Inflammatory macrophage treated with lipopolysaccharide for 4 hours (primary cell): Measurements from ENCODE around the gene TAF3.

Source experiments
- DNase-seq: peaks from one replicate; pipeline ENCODE4 v3.0.0-alpha.2; 2020

Gene TAF3

DNA sequence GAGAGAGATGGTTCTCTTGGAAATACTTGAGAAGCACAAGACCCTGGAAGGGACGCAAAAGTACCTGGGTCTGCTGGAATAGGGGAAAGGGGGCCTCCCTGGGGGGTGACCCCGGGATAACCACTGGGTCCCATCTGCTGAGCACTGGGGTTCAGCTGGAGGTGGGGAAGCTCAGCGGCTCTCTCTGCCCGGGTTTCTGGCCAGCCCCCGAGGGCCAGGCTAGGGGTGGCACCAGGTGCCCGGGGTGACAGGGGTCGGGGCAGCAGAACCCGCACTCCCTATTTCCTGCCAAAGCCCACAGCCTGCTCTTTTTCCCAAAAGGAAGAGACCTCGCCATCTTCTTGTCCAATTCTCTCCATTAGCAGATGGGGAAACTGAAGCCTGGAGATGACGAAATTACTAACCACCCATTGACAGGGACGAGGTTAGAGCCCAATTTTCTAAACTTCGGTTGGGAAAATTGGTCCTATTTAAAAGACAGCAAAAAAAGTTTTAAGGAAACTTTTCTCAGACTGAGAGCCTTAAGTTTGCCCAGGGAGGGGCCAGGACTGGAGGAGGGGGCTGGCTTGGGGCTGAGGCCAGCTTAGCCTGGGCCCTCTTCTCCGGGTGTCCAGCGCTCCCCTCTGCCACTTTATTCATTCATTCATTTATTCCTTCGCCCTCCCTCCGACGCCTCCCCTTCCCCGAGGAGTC lies 218.3 kb downstream of the TAF3 start:
- DNase-seq = no peak

DNA sequence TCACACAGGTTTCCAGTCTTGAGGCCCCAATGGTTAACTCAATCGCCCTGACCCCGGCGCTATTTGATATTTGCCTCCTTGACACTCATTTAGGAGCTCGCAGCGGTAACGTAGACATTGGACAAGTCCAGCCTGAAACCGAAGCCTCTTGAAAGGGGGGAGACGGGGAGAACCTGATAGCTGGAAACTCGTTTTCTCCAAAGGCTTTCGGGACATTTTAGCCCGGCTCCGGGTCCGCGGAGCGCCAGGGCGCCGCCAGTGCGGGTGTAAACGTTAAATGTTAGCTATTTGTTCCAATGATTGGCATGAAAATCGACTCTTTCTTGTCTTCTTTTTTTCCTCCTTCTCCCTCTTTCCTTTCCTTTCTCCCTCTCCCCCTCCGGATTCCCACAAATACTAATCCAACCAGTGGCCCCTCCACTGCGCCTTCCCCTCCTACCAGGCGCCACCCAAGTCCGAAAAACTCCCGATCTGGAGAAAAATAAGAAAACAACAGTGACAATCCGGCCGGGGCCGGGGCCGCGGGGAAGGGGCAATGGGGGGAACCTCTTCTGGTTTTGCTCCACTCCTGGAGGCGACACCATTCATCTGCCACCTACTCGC lies 219.0 kb downstream of the TAF3 start:
- DNase-seq = no peak

DNA sequence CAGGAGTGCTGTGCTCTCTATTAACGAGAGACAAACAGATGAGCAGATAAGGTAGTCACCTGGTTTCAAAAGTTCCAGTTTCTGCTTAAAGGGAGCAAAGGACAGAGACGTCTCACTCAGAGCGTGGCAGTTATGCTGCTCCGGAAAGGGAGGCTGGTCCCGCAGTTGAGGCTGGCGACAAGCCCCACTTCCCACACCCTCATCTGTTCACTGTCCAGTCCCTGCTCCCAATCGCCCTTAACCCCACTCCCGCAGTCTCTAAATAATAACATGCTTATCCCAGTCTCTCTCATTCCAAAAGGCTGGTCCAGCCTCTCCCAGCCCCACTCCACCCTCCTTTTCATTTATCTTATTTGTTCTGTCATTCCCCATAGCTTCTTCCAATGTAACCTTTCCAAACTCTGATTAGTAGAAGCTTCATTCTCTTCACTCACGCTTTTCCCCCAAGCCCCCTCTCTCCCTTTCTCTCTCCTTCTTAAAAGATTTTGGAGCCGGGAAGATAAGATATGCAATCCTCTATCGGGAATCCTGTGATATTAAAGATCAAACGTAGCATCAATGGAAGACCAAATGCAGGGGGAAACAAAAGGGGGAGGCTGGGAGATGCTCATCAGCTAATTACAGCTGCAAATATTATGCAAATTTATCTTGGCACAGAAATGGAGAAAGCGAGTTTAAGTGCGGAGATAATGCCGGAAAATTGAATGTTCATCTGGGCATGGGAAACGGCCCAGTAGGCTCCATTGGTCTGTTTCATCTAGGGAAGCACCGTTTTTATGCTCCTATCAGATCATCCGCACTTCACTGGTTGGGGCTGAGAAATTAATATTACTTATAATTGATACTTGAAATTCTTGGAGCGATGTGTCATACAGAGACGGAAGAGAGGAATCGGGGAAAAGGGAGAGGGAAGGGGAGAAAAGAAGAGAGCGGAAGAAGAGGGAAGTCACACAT lies 219.9 kb downstream of the TAF3 start:
- DNase-seq = no peak

DNA sequence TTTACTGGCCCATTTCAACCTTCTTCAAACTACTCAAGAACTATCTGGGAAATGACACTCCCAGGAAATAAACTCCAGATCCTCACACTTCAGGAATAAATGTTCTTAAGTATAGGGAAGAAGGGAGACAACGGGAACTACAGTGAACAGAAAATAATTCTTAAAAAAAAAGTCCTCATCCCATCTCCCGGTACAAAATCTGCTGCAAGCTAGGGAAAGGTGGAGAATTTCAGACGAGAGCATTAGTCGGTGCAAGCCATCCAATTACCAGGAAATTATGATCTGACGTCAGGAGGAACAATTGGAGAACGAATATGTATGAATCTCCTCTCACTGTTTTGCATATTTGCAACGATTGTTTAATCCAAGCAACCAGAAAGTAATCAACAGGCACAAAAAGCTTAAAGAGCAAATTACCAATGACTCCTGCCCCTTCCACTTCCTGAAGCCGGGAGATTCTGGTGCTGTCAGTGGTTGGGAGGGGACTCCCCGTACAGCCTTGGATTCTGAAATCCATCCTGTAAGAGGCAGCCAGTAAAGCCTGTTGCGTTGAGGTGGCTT lies 221.1 kb downstream of the TAF3 start:
- no peak for DNase-seq

DNA sequence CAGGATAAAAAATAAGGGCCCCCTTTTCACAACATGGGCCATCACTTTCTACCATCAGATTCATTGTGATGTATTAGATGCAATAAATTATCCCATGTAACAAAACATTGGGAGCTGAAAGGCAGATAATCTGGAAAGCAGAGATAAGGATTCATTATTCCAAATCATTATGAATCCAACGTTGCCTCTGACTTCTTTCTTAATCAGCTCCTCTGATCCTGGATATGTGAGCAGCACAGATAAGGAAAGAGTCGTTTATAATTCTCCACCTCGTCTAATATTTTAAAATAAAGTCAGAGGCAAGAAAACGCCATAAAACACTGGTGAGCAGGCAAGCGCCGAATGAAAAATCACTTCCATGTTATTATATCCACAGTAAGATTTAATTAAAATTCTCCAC lies 222.3 kb downstream of the TAF3 start:
- DNase-seq = no peak

DNA sequence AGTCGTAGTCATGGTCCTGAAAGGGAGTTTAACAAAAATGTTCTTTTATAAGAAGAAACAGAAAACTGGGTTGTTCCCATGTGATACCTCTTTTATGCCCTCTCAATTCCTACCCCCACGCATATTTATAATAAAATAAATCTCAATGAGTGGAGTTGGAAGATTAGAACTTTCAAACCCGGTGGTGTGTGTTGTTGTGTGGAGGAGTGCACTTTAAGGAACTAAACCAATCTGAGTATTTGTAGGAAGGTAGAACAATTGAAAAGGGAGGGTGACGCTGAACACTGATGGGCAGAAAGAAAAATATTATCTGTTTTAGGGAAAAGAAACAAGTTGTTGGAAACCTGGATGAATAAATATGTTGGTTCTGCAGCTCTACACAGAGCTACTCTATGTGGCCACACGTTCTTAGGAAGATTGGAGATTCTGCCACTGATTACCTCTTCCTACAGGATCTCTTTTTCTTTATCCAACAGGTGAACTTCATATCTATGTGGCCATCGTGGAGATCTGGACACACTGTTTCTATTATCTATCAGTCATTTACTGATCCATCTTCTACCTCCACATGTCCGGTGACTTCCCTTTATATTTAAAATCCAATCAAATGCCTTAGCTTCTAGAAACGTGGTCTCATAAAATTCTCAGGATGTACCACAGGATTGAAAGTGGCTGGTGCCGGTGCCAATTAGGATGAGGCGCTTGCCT lies 223.1 kb downstream of the TAF3 start:
- DNase-seq = no peak

DNA sequence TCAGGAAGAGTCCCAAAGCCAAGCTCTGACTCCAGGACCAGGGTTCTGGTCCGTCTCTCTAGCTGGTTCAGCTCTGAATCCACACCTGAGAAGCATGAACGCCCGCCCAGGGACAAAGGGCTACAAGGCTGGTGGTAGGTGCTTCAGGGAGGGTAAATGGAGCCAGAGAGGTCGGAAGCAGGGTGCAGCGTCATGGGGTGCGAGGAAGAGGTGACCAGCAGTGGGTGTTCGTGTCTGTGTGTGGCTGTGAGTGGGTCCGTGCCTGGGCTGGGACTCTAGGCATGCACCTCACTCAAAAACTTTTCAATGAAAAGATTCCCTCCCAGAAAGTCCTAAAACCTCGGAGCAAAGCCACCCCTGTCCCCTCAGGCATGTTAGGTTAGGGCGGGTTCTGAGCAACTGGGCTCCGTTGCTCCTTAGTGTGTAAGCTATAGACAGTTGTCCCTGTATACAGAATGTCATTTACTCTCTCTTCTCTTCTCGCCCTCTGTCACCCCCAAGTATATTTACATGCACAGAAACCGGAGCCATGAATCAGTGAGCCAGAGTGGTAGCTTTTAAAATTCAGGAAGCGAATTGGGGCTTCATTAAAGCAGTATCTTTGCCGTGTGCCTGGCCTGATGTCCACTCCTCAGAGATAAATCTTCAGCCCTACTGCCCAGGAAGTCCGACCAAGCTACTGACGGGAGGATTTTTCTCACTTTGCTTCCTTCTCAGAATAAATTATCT lies 223.9 kb downstream of the TAF3 start:
- no peak for DNase-seq

- DNase-seq = no peak
These were observed 224.6 kb downstream of the TAF3 start for GRCh38 chr10:8042721-8043568.

DNA sequence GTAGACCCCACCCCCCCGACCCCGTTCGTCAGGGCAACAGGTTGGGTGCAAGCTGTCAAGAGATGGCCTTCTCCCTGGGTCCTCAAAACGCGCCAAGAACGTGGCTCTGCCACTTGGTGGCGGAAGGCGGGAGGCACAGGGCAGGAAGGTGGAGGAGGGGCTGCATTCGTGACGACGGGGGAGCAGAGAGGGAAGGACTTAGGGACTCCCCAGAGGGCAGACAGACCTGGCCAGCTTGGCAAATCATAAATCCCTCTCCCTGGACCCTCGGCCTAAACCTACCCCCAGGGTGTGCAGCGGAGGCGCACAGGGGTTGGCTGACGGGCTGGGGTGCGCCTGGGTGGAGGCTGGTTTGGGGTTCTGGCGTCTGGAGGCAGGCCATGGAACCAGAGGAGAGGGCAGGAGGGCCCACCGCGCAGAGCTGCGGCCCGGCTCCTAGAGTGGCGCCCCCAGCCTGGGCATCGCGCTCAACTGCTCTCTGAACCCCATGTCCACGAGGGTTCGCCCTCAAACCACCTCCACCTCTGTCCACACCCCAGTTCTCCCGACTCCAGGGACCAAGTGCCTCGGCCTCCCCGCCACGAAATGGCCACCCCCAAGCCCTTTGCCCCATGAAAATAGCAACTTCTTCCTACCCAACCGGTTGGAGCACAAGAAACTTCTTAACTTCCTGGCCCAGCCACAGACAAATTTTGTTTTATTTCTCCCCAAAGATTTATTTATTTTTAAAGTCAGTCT lies 225.4 kb downstream of the TAF3 start:
- DNase-seq = no peak

DNA sequence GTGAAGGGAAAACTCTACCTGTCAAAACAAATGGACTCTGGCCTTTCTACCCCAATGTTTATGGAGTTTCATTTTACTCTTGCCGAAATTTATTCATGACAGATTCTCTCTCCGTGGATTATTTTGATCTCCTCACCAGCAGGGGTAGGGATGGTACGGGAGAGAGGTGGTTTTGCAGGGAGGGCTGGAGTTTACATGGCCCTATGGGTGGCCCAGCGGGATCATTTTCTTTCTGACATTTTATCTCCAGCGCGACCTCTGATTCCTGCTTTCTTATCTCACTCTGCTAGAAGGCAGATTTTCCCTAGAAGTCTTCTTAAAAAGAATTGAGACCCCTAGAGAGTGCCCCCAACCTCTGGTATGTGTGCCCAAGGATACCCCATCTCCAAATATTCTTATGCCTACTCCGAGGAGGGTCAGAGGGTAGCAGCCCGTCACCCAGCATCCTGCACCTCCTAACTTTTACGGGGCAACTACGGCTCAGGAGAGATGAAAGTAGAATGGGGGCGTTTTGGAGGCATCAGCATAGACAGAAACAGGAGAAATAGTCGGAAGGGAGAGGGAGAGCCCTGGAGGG lies 226.1 kb downstream of the TAF3 start:
- no peak for DNase-seq

- no peak for DNase-seq
These were observed 226.8 kb downstream of the TAF3 start for GRCh38 chr10:8044908-8045725.

DNA sequence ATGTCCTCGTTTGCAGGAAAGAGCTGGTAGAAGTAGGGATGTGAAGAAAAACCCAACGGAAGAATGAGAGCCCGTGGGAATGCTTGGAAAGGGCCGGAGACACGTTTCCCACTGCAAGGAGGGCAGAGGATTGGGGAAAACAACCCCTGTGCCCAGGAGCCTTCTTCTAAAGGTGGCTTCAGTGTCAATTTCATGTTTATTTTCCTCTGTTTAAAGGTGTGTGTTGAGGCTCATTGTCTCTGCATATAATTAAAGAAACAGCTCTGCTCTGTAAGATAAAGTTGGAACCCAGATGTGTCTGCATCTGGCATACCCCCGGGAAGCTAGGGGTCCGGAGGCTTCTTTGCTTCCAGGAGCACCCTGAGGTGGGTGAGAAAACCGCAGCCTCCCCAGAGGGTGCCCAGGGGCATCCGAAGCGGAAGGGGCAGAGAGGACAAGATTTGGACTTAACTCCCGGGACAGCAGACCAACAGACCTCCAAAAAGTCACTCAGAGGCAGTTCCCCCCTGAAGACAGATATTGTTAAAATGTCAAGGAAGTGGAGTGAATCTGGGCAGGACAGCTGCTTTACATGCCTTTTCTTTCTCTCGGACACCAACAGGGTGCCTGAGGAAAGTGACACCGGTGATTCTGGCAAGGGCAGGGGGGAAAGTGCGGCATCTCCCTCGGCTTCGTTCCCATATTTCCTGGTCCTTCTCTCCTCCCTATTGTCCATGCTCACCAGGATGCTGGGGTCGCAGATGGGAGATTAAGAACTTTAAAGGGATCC lies 227.6 kb downstream of the TAF3 start:
- DNase-seq = no peak

DNA sequence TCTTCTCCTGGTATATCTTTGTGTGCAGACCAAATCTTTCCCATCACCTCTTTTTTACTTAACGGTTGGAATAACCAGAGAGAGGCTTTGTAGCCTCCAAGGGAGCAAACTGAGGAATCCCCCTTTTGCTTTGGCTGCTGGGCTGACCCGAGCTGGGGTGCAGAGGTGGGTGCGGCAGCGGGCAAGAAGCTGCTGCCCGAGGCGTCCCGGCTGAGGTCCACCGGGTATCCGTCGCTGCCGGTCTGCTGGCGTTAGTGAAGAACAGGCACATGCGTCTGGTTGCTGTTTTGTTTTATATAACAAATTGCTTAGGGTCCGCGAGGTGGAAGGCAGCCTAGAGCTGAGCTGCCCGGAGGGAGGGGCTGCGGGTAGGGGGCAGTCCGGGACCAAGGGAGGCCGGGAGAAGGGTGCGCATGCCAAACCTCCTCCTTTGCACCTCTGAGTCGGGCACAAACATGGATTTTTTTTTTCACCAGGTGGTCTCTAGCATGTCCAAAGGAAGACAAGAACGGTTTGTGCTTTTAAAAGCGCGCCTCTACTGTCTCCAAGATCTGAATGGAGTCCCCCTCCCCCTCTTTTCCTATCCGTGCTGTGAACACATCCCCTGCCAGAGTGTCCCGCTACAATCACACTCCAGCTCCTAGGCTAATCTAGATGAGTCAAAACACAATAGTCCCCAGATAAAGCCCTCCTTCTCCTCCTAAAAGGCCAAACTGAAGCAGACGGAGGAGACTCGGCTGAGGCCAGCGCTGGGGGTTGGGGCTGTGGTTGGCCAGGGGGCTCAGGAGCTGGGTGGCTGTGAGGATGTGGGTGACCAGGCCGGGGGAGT lies 229.4 kb downstream of the TAF3 start:
- no peak for DNase-seq

DNA sequence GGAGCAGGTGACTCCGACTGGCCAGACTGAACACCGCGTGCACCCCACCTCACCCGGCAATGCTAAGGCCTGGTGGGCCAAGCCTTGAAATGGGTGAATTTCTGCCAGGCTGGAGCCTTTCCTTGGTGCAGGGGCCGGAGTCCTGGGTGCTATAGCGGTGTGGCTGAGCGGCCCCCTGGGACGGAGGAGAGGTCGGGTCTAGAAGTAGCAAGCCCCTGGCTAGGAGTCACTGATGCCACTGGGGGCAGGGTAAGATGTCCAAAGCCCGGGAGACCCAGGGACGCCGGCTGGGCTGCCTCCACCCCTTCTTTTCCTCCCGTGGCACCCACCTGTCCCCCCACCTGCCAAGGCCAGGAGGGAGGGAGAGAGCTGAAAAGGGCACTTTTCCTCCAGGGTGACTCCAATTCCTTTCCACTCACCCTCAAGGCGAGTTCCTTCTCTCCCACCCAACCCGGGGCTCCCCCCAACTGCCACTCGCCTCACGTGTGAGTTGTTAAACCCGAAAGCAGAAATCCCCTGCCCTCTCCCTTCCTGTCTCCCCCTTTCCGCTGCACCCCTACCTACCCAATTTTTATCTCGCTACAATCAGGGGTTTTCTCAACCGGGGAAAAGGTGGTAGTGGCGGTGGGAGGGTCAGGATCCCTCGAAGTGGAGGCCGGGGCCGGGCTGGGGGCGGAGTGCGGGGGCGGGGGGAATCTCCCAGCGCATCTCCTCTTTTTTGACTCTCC lies 230.1 kb downstream of the TAF3 start:
- no peak for DNase-seq

DNA sequence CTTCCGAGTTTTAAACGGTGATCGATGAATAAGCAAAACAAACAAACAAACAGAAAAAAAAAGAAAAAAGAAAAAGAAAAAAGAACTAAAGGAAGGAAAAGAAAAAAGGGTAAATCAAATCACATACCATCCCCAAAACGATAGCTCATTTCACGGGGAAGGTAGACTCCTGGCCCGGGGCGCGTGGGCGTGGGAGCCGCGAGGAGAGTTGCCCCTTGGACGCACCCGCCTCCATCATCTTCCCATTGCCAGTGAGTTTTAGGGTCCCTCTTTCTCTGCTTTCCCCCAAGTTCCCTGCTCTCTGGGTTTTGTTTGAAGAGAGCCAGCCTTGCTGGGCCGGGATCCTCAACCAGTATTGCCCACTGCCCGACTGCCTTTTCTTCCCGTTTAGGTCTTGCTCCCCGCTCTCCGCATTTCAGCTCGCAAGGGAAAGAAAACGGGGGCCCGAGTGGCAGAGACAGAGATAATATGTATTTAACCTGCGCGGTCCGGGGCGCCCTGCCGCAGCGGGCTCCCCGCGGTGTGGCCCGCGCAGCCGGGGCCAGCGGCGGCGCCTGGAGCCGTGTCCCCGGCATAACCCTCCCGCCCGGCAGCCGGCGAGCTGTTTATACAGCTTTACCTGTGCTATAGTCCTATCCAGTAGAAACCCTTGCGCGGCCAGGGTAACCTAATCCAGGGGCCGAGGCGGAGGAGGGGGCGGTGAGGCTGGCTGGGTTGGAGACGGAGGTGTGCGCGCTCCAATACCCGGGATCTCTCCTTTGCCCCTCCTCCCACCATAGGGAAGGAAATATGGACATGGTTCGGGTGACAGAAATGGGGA lies 230.9 kb downstream of the TAF3 start:
- no peak for DNase-seq
